AG04449 (cell line): ENCODE data around the gene ESPNL.
A peak's percentile ranks its signal among the peaks of the same experiment; 100 is the strongest.

ENCODE experiments used
- CTCF ChIA-PET: fragments of 350-600 bp; formaldehyde crosslinking; extraction: SDS; loops from one replicate; lab custom pipeline; 2021; ENCODE audit warnings: antibody characterized with exemption; lab: Yijun Ruan, JAX
- POLR2A ChIA-PET: fragments of 400-600, 350-600 bp; formaldehyde crosslinking; extraction: SDS; loops from one replicate; lab custom pipeline; 2020; ENCODE audit warnings: antibody characterized with exemption, inconsistent platforms; lab: Yijun Ruan, JAX
- DNase-seq: peaks from one replicate; pipeline ENCODE4 v3.0.0-alpha.2; 2010; ENCODE audit warnings: low read depth, low spot score
- H3K4me3 ChIP-seq: 2 replicates; pipeline ENCODE4 v1.5.1; 2011; ENCODE audit warnings: low read depth, mild to moderate bottlenecking, control low read depth, low read length
- TF ChIP-seq, protein P1 (sequence below): IDR thresholded peaks from one replicate; pipeline ENCODE4 v1.5.1; 2011; ENCODE audit warnings: mild to moderate bottlenecking, moderate library complexity, low read length, control low read depth, inconsistent platforms; ENCODE audit not compliant: insufficient read depth; ENCODE audit errors: missing control alignments

Gene ESPNL

DNA sequence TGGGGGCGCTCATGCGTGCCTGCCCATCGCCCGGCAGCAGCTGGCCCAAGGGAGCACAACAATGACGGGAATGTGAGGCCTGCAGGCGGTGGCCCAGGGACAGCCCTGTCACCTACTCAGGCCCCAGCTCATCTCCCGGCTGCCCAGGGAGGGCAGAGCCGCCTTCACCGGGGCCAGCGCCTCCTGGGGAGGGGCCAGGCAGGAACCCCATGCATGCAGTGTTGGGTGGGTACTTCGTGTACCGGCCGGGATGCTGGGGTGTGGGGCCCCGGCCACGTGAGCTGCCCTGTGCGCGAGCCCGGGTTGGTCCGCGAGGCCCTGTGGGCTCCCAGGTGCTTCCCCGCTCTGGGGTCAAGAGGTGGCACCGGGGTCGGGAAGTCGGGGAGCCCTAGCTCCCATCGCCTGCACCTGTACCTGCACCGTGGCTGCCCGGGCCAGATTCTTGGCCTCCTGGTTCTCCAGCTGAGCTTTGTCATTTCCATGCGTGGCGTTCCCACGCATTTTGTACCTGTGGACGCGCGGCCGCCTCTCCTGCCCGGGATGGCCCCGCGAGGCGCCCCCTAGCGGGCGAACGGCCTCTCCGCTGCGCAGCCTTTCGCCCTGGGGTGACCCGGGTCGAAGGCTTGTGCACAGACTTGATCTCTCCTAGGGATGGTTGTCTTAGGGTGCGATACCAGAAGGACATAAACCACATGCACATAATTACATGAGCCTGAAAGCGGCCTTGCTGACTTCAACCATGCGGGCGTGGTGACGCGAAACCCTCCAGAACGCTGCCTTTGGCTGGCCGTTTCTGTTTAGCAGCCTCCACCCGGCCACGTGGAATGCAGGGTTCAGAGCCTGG, 39.3 kb downstream of the ESPNL start:
- TF ChIP-seq, protein P1, sequence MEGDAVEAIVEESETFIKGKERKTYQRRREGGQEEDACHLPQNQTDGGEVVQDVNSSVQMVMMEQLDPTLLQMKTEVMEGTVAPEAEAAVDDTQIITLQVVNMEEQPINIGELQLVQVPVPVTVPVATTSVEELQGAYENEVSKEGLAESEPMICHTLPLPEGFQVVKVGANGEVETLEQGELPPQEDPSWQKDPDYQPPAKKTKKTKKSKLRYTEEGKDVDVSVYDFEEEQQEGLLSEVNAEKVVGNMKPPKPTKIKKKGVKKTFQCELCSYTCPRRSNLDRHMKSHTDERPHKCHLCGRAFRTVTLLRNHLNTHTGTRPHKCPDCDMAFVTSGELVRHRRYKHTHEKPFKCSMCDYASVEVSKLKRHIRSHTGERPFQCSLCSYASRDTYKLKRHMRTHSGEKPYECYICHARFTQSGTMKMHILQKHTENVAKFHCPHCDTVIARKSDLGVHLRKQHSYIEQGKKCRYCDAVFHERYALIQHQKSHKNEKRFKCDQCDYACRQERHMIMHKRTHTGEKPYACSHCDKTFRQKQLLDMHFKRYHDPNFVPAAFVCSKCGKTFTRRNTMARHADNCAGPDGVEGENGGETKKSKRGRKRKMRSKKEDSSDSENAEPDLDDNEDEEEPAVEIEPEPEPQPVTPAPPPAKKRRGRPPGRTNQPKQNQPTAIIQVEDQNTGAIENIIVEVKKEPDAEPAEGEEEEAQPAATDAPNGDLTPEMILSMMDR = peak; percentile 44
- ChIA-PET POLR2A (no interaction called here), CTCF (interaction anchor here (0.9 to 1.2 kb wide), 2 partner anchors 10 to 13 kb away, joined by 3 to 4 read pairs; no protein-coding TSS in a partner anchor)
- no peak for DNase-seq
- H3K4me3 ChIP-seq = no peak overlapping the region

DNA sequence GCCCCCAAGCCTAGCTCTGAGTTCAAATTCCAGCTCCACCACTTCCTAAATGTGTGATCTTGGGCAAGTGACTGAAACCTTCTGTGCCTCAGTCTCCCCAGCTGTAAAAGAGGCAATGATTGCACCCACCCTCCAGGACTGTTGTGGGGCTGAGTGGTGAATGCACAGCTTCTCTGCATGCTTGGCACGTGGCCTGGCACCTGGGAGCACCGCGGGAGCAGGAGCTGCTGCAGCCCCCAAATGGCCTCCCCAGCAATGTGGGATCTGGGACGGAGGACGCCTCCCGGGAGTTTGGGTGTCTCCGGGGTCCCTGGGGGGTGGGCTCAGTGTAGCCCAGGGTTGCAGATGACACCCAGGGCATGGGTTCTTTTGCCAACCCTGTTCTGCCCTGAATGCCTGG, 39.9 kb downstream of the ESPNL start:
- no peak overlapping the region for H3K4me3 ChIP-seq
- CTCF ChIA-PET = interaction anchor here (0.8 to 1.2 kb wide), 2 partner anchors 12 to 15 kb away, joined by 3 to 4 read pairs; no protein-coding TSS in a partner anchor
- DNase-seq = no peak
- TF ChIP-seq, protein P1 = no peak
- POLR2A ChIA-PET = no interaction called here

DNA sequence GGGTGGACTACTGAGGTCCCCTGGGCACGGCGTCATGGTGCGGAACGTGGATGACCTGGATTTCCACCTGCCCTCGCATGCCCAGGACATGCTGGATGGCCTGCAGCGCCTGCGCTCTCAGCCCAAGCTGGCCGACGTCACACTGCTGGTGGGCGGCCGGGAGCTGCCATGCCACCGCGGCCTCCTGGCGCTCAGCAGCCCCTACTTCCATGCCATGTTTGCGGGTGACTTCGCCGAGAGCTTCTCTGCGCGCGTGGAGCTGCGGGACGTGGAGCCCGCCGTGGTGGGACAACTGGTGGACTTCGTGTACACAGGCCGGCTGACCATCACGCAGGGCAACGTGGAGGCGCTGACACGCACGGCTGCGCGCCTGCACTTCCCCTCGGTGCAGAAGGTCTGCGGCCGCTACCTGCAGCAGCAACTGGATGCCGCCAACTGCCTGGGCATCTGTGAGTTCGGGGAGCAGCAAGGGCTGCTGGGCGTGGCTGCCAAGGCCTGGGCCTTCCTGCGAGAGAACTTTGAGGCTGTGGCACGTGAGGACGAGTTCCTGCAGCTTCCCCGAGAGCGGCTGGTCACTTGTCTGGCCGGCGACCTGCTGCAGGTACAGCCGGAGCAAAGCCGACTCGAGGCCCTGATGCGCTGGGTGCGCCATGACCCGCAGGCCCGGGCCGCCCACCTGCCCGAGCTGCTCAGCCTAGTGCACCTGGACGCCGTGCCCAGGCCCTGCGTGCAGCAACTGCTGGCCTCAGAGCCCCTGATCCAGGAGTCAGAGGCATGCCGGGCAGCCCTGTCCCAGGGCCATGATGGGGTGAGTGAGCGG, 40.8 kb downstream of the ESPNL start:
- ChIA-PET CTCF (interaction anchor here (0.8 to 1.2 kb wide), 4 partner anchors 11 to 18 kb away, joined by 3 to 4 read pairs (median 4); partner anchors contain the start of gene ERFE), POLR2A (no interaction called here)
- DNase-seq = no peak
- TF ChIP-seq, protein P1 = no peak
- no peak overlapping the region for H3K4me3 ChIP-seq

DNA sequence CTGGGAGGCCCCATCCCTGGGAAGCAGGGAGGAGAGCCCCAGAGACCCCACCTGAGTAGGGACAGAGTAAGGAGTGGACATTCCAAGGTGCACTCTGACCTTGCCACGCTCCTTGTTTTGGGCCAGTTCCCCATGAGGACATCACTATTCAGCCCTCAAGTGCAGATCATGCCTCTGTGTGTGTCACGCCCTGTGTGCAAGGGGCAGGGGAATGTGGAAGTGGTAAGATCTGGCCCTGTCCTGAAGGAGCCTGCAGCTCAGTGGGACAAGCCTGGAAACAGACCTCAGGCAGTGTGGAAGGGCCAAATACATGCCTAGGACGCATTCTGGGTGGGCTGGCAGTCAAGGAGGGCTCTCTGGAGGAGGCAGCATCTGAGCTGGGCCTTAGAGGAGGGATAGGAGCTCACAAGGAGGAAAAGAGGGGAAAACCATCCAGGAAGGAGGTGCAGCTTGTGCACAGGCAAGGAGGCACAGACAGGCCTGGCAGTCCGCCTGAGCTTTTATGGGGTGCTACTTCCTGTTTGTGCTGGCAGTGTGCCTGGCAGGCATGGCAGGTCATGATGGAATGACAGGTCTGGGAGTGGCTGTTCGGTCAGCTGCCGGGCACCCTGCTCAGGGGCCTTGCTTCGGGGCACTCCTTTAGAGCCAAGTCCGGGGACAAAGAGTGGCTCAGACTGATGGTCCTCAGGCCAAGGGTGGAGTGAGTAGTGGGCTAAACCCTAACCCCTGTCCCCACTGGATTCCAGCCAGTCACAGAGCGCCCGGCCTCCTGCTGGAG, 41.6 kb downstream of the ESPNL start:
- no peak overlapping the region for H3K4me3 ChIP-seq
- ChIA-PET POLR2A (no interaction called here), CTCF (interaction anchor here (0.9 to 2.3 kb wide), 3 partner anchors 10 to 218 kb away, joined by 3 to 7 read pairs (median 4); partner anchors contain the start of gene ERFE)
- DNase-seq = no peak
- TF ChIP-seq, protein P1 = no peak

DNA sequence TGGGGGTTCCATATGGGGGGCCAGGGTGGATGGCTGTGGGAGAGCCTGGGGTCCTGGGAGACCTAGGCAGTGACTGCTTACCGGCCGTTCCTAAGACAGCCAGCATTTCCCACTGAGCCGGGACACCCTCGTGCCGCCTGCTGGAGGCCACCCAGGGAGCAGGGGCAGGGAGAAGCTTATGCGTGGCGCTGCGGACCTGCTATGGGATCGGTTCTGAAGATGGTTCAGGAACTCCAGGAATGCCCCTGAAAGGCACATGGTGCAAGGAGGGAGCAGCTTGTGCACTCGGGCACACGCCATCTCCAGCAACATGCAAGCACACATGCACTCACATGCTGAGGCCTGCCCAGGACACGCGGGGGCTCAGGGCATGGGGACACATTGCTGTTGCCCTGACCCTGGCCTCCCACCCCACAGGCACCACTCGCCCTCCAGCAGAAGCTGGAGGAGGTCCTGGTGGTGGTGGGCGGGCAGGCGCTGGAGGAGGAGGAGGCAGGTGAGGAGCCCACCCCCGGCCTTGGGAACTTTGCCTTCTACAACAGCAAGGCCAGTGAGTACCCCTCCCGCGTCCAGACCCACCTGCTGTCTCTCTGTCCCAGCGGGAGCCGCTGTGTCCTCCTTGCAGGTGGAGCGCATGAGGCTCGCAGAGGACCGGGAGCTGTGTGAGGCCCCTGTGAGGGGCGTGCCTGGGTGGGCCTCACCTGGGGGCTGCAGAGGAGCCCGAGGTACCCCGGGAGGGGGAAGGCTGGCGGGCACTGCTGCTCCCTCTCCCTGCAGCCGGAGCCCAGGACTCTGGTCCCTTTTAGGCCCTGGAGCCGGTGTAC, 42.5 kb downstream of the ESPNL start:
- DNase-seq = no peak
- ChIA-PET POLR2A (no interaction called here), CTCF (interaction anchor here (0.9 to 2.3 kb wide), 3 partner anchors 9 to 219 kb away, joined by 3 to 7 read pairs (median 4); no protein-coding TSS in a partner anchor)
- H3K4me3 ChIP-seq = no peak overlapping the region
- TF ChIP-seq, protein P1 = no peak
